Peyer's patch (tissue), 4 donors: ENCODE results near the gene LRRC38.

Experiments
- POLR2A ChIP-seq, 2 donors: fragments of 450-650 bp; IDR thresholded peaks; one replicate each; pipeline ENCODE4 v1.5.1; 2017; ENCODE audit warnings: antibody characterized with exemption in 2 of 2, mild to moderate bottlenecking in 2 of 2, moderate library complexity in 2 of 2
- TF ChIP-seq, protein P1 (sequence below), 6 experiments: fragments of 450-650 bp in 4 of 6; fragments of 200-600 bp in 2 of 6; sonication (generic) in 1 of 6; IDR thresholded peaks; one replicate each; pipeline ENCODE4 v1.5.1; 2017 to 2019; ENCODE audit warnings: antibody characterized with exemption in 6 of 6, mild to moderate bottlenecking in 3 of 6, moderate library complexity in 1 of 6

DNA sequence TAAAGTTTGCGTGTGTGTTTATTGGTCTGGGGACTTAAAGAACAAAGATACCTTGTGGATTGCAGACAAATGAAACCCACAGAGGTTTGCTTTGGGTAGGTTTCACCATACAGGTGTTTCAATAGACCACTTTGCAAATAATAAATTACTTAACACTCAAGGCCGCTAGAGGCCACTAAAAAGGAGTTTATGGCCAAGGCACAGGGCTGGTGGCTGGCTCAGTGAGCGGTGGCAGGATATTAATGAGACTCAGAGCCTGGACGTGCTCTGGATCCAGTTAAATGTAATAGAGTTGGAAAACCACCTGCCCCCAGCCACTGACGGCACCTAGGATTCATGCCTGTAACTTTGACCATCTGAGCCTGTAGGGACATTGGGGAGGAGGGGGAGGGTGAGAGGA lies 44.5 kb downstream of the LRRC38 start:
- TF ChIP-seq, protein P1, sequence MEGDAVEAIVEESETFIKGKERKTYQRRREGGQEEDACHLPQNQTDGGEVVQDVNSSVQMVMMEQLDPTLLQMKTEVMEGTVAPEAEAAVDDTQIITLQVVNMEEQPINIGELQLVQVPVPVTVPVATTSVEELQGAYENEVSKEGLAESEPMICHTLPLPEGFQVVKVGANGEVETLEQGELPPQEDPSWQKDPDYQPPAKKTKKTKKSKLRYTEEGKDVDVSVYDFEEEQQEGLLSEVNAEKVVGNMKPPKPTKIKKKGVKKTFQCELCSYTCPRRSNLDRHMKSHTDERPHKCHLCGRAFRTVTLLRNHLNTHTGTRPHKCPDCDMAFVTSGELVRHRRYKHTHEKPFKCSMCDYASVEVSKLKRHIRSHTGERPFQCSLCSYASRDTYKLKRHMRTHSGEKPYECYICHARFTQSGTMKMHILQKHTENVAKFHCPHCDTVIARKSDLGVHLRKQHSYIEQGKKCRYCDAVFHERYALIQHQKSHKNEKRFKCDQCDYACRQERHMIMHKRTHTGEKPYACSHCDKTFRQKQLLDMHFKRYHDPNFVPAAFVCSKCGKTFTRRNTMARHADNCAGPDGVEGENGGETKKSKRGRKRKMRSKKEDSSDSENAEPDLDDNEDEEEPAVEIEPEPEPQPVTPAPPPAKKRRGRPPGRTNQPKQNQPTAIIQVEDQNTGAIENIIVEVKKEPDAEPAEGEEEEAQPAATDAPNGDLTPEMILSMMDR (IDR thresholded peaks at IDR 0.05) = peak in 1 of 6 experiments; percentile 13
- TF ChIP-seq POLR2A (IDR thresholded peaks at IDR 0.05) = no peak
